Liver (tissue), 9 donors: Measurements from ENCODE around the gene PARD3B. TPM values are rescaled to one million over a fixed set of nuclear protein-coding genes. Genes with fewer than 3 reads are reported as not detected.
A peak's percentile ranks its signal among the peaks of the same experiment; 100 is the strongest.

Source experiments
- DNase-seq: peaks from one replicate; pipeline ENCODE4 v3.0.0-alpha.2; 2017; ENCODE audit warnings: low spot score
- H3K27ac ChIP-seq, 2 donors: one replicate each; pipeline ENCODE4 v1.7.0; 2013; ENCODE audit warnings: inconsistent platforms in 2 of 2, low read length in 2 of 2, control low read depth in 1 of 2, low read depth in 1 of 2, mild to moderate bottlenecking in 1 of 2
- H3K27me3 ChIP-seq, 4 donors: one replicate each; pipeline versions ENCODE4 v1.6.1 to v1.7.0; 2013; ENCODE audit warnings: low read length in 3 of 4, inconsistent platforms in 1 of 4, mild to moderate bottlenecking in 1 of 4, moderate library complexity in 1 of 4; ENCODE audit not compliant: control insufficient read depth in 4 of 4, insufficient read depth in 4 of 4
- H3K36me3 ChIP-seq, 4 donors: one replicate each; pipeline versions ENCODE4 v1.6.1 to v1.7.0; 2013; ENCODE audit warnings: low read length in 3 of 4, mild to moderate bottlenecking in 3 of 4, low read depth in 1 of 4, moderate library complexity in 1 of 4; ENCODE audit not compliant: control insufficient read depth in 4 of 4, insufficient read depth in 3 of 4
- H3K4me1 ChIP-seq, 4 donors: one replicate each; pipeline versions ENCODE4 v1.6.1 to v1.7.0; 2013; ENCODE audit warnings: low read length in 3 of 4, mild to moderate bottlenecking in 3 of 4, moderate library complexity in 1 of 4; ENCODE audit not compliant: control insufficient read depth in 4 of 4, insufficient read depth in 4 of 4
- H3K4me3 ChIP-seq, 3 donors: one replicate each; pipeline versions ENCODE4 v1.6.1 to v1.7.0; 2013; ENCODE audit warnings: low read length in 3 of 3, control low read depth in 1 of 3, low read depth in 1 of 3, mild to moderate bottlenecking in 1 of 3
- H3K9ac ChIP-seq, 2 donors: one replicate each; pipeline ENCODE4 v1.7.0; 2013; ENCODE audit warnings: low read length in 2 of 2, mild to moderate bottlenecking in 2 of 2, moderate library complexity in 2 of 2, control low read depth in 1 of 2, low read depth in 1 of 2
- H3K9me3 ChIP-seq, 4 donors: one replicate each; pipeline versions ENCODE4 v1.6.1 to v1.7.0; 2013; ENCODE audit warnings: low read length in 3 of 4; ENCODE audit not compliant: control insufficient read depth in 4 of 4
- ATF3 ChIP-seq: IDR thresholded peaks from 2 replicates; pipeline ENCODE4 v1.6.1; 2016; ENCODE audit warnings: antibody characterized with exemption
- EGR1 ChIP-seq, 2 donors: IDR thresholded peaks; 2 replicates each; pipeline ENCODE4 v1.6.1; 2016 to 2018; ENCODE audit warnings: antibody characterized with exemption in 2 of 2, low read depth in 2 of 2
- FOXA1 ChIP-seq: IDR thresholded peaks from 2 replicates; pipeline ENCODE4 v1.6.1; 2016; ENCODE audit warnings: antibody characterized with exemption
- FOXA2 ChIP-seq: IDR thresholded peaks from 2 replicates; pipeline ENCODE4 v1.6.1; 2016; ENCODE audit warnings: antibody characterized with exemption
- GABPA ChIP-seq, 2 donors: IDR thresholded peaks in 1 of 2; conservative IDR thresholded peaks in 1 of 2; 2 replicates each; pipeline ENCODE4 v1.6.1; 2016; ENCODE audit warnings: antibody characterized with exemption in 2 of 2, mild to moderate bottlenecking in 1 of 2, moderate library complexity in 1 of 2
- HNF4A ChIP-seq, 2 donors: conservative IDR thresholded peaks; 2 replicates each; pipeline ENCODE4 v1.6.1; 2016; ENCODE audit warnings: antibody characterized with exemption in 2 of 2, mild to moderate bottlenecking in 2 of 2
- HNF4G ChIP-seq: IDR thresholded peaks from 2 replicates; pipeline ENCODE4 v1.6.1; 2016; ENCODE audit warnings: antibody characterized with exemption
- JUND ChIP-seq, 2 donors: IDR thresholded peaks; 2 replicates each; pipeline ENCODE4 v1.6.1; 2016; ENCODE audit warnings: antibody characterized with exemption in 2 of 2
- MAX ChIP-seq: IDR thresholded peaks from 2 replicates; pipeline ENCODE4 v1.6.1; 2016; ENCODE audit warnings: antibody characterized with exemption
- NR2F2 ChIP-seq: IDR thresholded peaks from 2 replicates; pipeline ENCODE4 v1.6.1; 2016; ENCODE audit warnings: antibody characterized with exemption
- RAD21 ChIP-seq, 2 donors: IDR thresholded peaks; 2 replicates each; pipeline ENCODE4 v1.6.1; 2016; ENCODE audit warnings: antibody characterized with exemption in 2 of 2, mild to moderate bottlenecking in 2 of 2
- REST ChIP-seq: IDR thresholded peaks from 2 replicates; pipeline ENCODE4 v1.6.1; 2016; ENCODE audit warnings: antibody characterized with exemption, mild to moderate bottlenecking
- RXRA ChIP-seq, 2 donors: IDR thresholded peaks; 2 replicates each; pipeline ENCODE4 v1.6.1; 2017 to 2018; ENCODE audit warnings: antibody characterized with exemption in 2 of 2, mild to moderate bottlenecking in 1 of 2
- SP1 ChIP-seq: IDR thresholded peaks from 2 replicates; pipeline ENCODE4 v1.6.1; 2018; ENCODE audit warnings: antibody characterized with exemption, mild to moderate bottlenecking
- TAF1 ChIP-seq: conservative IDR thresholded peaks from 2 replicates; pipeline ENCODE4 v1.6.1; 2016; ENCODE audit warnings: antibody characterized with exemption, mild to moderate bottlenecking
- YY1 ChIP-seq: IDR thresholded peaks from 2 replicates; pipeline ENCODE4 v1.6.1; 2016; ENCODE audit warnings: antibody characterized with exemption, mild to moderate bottlenecking
- WGBS: extraction: QIAGEN DNeasy Blood & Tissue Kit; methylation state at CpG from one replicate; pipeline ENCODE4 v1.1.7; 2013; 5-methylcytosine and 5-hydroxymethylcytosine counted together
- polyA plus RNA-seq, 2 donors: library from polyadenylated mRNA; stranded (reverse) in 1 of 2; unstranded in 1 of 2; fragments of 200-250 nt in 1 of 2; fragments of >200 nt in 1 of 2; fragmentation: Nextera tagmentation in 1 of 2; extraction: Ambion mirVana in 1 of 2; gene quantifications; one replicate each; pipeline versions ENCODE4 v1.2.1 to v1.2.3, GENCODE V29; 2013 to 2015
- total RNA-seq, 2 donors: library from RNA; depleted of rRNA; stranded (reverse); fragments of >200 nt; gene quantifications; one replicate each; pipeline ENCODE4 v1.2.3, GENCODE V29; 2014
- TF ChIP-seq, protein P1 (sequence below): IDR thresholded peaks from 2 replicates; pipeline ENCODE4 v1.6.1; 2016; ENCODE audit warnings: antibody characterized with exemption
- TF ChIP-seq, protein P2 (sequence below): fragments of 150-350 bp; IDR thresholded peaks from 2 replicates; pipeline ENCODE4 v1.5.1; 2017; ENCODE audit warnings: improper control_type of control experiment, low read depth, low read length; ENCODE audit not compliant: missing input control
- donor health status: healthy.
- donor health status: healthy.
- donor health status: healthy.
- donor health status: healthy.
- donor health status: healthy.

The PARD3B gene
- total and polyA plus RNA-seq, 4 donors: 1.1 to 10.3 (median 3.7) TPM

- no peak for TF ChIP-seq NR2F2
- peak in 1 of 2 donors; percentile 58 for TF ChIP-seq RAD21 (IDR thresholded peaks at IDR 0.05)
- no peak for DNase-seq
- no peak overlapping the region for H3K4me3 ChIP-seq
Measured at GRCh38 chr2:205563646-205564045, 1018.4 kb downstream of the PARD3B start.

DNA sequence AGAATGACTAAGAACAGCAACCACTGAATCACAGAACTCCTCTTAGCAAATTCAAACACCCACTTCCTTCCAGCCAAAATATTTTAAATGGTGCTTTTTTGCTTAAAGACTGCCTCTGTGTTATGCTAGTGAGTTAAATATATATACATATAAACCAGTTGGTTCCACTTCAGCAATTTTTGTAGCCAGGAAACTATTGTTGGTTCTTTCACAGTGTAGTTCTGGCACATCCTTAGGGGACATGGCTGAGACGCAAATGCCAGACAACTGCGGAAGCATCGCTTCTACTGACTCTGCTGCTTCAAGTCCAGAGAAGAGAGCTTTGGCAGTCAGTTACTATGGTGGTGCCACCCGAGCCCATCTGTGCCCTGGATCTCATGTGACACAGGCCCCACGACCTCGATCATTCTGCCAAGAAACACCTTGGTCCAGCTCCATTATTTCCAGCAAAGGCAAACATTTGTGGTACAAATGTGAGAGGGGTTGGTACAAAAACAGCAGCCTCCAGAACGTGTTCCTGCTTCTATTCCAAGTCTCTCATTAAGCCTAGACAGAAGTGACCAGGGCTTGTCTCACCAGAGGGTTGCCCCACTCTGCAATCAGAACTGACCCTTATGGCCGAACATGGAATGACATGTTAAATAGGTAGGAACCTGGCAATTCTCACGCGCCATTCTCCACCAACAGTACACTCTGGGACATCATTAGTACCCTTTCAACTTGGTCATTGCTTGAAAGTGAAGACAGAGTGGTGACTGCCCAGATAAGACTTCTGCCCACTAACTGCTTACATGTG, 1019.3 kb downstream of the PARD3B start:
- no peak overlapping the region for H3K4me3 ChIP-seq
- no peaks in the 10 kb centered on the region for H3K36me3 ChIP-seq
- no peaks in the 10 kb centered on the region for H3K9me3 ChIP-seq
- TF ChIP-seq FOXA2: no peak
- no peak for TF ChIP-seq GABPA (IDR thresholded peaks at IDR 0.05 in 1 of 2, conservative IDR thresholded peaks at IDR 0.05 in 1 of 2)
- TF ChIP-seq MAX: no peak
- TF ChIP-seq, protein P1, sequence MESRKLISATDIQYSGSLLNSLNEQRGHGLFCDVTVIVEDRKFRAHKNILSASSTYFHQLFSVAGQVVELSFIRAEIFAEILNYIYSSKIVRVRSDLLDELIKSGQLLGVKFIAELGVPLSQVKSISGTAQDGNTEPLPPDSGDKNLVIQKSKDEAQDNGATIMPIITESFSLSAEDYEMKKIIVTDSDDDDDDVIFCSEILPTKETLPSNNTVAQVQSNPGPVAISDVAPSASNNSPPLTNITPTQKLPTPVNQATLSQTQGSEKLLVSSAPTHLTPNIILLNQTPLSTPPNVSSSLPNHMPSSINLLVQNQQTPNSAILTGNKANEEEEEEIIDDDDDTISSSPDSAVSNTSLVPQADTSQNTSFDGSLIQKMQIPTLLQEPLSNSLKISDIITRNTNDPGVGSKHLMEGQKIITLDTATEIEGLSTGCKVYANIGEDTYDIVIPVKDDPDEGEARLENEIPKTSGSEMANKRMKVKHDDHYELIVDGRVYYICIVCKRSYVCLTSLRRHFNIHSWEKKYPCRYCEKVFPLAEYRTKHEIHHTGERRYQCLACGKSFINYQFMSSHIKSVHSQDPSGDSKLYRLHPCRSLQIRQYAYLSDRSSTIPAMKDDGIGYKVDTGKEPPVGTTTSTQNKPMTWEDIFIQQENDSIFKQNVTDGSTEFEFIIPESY: no peak
- no peak for TF ChIP-seq HNF4A (conservative IDR thresholded peaks at IDR 0.05)
- no peak for TF ChIP-seq ATF3
- no peak for TF ChIP-seq NR2F2
- no peak for TF ChIP-seq EGR1 (IDR thresholded peaks at IDR 0.05; ENCODE audit: low read depth in 2 of 2)
- TF ChIP-seq HNF4G: no peak
- TF ChIP-seq, protein P2, sequence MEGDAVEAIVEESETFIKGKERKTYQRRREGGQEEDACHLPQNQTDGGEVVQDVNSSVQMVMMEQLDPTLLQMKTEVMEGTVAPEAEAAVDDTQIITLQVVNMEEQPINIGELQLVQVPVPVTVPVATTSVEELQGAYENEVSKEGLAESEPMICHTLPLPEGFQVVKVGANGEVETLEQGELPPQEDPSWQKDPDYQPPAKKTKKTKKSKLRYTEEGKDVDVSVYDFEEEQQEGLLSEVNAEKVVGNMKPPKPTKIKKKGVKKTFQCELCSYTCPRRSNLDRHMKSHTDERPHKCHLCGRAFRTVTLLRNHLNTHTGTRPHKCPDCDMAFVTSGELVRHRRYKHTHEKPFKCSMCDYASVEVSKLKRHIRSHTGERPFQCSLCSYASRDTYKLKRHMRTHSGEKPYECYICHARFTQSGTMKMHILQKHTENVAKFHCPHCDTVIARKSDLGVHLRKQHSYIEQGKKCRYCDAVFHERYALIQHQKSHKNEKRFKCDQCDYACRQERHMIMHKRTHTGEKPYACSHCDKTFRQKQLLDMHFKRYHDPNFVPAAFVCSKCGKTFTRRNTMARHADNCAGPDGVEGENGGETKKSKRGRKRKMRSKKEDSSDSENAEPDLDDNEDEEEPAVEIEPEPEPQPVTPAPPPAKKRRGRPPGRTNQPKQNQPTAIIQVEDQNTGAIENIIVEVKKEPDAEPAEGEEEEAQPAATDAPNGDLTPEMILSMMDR: no peak
- no peak for TF ChIP-seq REST
- no peak for TF ChIP-seq TAF1
- TF ChIP-seq JUND (IDR thresholded peaks at IDR 0.05): no peak
- no peak for TF ChIP-seq RXRA (IDR thresholded peaks at IDR 0.05)
- no peak for TF ChIP-seq YY1
- no peak for TF ChIP-seq SP1
- TF ChIP-seq FOXA1: no peak
- no peak for TF ChIP-seq RAD21 (IDR thresholded peaks at IDR 0.05)
- H3K27ac ChIP-seq: no peak overlapping the region
- no peak overlapping the region for H3K9ac ChIP-seq
- H3K27me3 ChIP-seq: no peaks in the 10 kb centered on the region
- WGBS: 93% methylated on average over 10 of the region's 10 CpGs
- H3K4me1 ChIP-seq: no peaks in the 10 kb centered on the region
- DNase-seq: no peak

More at GRCh38 chr2:205563646-205564045, 1018.4 kb downstream of the PARD3B start:
- 72% methylated on average over 2 of the region's 2 CpGs for WGBS
- no peaks in the 10 kb centered on the region for H3K4me1 ChIP-seq
- H3K27me3 ChIP-seq: no peaks in the 10 kb centered on the region
- no peak overlapping the region for H3K9ac ChIP-seq
- H3K36me3 ChIP-seq: no peaks in the 10 kb centered on the region
- no peak overlapping the region for H3K27ac ChIP-seq
- no peaks in the 10 kb centered on the region for H3K9me3 ChIP-seq
